Stimulated activated CD4-positive, alpha-beta T cell treated with anti-CD3 and anti-CD28 coated beads, Interleukin-15, amount 100 ng/mL, for 24 hours (primary cell): ENCODE results near the gene SIMC1.
A peak's percentile ranks its signal among the peaks of the same experiment; 100 is the strongest.

Experiments used
- DNase-seq: peaks from one replicate; pipeline ENCODE4 v3.0.0-alpha.2; 2020

Gene SIMC1

DNA sequence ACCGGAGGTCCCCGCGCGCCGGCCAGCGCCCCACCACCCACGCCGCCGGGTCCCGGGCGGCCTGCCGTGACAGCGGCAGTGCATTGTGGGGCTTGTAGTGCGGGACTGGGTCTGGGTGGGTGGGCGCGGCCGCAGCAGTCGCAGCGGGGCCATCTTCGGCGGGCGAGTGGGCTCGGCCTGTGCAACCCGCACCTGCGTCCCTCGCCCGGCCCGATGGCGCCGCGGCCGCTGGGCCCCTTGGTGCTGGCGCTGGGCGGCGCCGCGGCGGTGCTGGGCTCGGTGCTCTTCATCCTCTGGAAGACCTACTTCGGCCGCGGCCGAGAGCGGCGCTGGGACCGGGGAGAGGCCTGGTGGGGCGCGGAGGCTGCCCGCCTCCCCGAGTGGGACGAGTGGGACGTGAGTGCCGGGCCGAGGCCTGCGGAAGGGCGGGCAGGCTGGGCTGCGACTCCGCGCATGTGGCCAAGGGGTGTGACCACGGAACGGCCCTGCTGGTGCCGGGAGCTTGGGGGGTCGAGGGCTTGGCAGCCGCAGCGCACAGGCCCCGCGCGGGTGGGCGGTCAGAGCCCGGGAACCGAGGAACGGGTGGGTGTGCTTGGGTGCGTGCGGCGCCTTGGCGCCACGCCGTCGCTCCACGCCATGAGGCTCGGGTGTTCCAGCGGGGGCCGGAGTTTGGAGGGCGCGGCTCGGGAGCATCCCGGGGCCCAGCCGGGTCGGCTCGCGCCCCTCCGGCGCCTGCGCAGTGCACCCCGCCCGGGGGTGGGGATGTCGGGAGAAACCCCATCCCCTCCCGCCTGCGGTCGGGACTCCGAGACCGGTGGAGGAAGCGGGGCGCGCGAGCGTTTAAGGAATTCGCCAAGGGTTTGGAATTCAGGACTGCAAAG, 127.4 kb downstream of the SIMC1 start, which contains the start of gene ARL10:
Gene ARL10 (plus strand): TSS at position 137 of the 881 bp plus-strand sequence. CDS start 77 bp downstream, at position 214.
- peak; percentile 81 for DNase-seq

DNA sequence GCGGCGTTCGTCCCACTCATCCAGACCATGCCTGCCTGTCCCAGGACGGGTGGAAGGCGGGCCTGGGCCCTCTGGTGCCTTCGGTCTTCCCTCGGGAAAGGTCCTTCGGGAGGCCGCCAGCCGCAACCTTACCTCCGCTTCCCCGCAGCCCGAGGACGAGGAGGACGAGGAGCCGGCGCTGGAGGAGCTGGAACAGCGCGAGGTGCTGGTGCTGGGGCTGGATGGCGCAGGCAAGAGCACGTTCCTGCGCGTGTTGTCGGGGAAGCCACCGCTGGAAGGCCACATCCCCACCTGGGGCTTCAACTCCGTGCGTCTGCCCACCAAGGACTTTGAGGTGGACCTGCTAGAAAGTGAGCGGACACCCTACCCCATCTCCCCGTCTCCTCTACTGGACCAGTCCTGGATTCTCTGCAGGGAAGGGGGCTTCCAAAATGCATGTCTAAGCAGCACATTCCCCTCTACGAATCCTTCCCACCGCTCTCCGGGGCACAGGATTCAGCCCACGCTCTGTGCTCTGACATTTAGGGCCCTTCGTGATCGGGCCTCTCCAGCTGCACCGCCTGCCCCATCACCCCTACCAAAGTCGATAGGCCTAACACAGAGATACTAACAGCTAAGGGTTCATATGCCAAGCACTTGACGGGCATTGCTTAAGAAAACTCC, 128.1 kb downstream of the SIMC1 start:
- DNase-seq: no peak

DNA sequence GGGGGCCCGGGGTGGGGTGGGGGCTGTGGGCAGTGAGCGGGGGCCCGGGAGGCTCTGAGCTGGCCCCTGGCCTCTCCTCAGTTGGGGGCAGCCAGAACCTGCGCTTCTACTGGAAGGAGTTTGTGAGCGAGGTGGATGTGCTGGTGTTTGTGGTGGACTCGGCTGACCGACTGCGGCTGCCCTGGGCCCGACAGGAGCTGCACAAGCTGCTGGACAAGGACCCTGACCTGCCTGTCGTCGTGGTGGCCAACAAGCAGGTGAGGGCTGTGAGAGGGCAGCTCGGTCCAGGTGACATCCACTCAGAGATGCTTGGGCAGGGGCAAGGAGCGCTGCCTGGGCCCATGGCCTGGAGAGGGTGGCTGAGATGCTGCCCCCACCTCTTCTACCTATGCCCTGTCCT, 130.5 kb downstream of the SIMC1 start:
- DNase-seq: no peak

DNA sequence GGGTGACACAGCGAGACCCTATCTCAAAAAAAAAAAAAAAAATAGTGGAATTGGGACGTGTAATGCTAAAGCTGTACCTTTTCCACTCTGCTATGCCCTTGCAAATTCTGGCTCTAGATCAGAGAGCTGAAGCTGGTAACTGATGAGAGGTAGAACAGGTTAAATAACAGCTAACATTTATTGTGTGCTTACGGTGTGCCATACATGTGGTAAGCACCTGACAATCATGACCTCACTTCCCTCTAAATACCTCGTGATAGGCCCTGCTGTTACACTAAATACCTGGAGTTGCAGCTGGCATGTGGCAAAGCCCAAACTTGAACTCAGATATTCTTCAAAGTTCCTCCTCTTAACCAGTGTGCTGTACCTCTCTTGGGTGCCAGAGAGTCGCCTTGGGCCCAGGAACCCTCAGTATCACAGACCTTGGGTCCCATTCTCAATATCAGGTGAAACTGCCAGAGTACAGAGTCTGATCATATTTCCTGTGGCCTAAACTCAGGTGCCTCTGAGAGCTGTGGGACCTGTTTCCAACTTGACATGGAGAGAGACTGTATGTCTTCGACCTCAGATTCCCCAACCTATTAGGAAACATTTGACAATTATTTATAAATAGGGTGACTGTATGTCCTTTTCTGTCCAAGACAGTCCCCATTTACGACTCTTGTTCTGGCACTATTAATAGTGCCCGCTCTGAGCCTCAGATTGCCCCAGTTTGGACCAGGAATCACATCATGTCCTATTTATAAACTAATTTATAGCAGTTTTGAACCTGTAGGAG, 131.9 kb downstream of the SIMC1 start:
- DNase-seq: no peak

DNA sequence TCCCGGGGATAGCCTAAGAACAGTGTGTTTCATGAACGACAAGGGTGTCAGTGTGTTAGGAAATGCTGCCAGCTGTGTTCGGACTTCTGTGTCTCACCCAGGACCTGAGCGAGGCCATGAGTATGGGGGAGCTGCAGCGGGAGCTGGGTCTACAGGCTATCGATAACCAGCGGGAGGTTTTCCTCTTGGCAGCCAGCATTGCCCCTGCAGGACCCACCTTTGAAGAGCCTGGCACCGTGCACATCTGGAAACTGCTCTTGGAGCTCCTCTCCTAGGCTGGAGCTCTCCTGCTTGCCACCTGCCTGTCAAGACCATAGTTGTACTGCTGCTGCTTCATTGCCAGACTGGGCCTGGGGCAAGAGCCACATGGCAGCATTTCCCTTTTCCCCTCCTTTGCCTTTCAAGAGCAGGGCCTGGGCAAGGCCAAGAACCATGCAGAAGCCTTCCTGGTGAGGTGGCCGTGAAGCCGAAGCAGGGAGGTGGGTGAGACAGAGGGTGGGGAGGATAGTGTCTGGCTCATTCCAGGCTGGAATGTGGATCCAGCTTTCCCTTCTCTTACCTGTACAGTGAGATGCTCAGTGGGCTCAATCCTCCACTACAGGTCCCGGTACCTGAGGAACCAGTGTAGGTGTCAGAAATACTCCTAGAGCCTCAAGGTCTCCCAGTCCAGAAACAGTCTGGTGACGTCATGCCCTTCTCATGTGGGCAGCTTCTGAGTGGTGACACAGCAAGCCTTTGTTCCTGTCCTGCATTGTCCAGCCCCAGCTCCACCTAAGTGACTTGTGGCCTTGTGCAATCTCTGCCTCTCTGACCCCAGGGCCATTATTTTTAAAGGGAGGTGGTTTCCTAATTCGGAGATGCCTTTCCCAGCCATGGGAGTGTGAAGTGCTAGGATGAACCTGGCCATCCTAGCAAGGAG, 133.7 kb downstream of the SIMC1 start:
- DNase-seq: no peak

DNA sequence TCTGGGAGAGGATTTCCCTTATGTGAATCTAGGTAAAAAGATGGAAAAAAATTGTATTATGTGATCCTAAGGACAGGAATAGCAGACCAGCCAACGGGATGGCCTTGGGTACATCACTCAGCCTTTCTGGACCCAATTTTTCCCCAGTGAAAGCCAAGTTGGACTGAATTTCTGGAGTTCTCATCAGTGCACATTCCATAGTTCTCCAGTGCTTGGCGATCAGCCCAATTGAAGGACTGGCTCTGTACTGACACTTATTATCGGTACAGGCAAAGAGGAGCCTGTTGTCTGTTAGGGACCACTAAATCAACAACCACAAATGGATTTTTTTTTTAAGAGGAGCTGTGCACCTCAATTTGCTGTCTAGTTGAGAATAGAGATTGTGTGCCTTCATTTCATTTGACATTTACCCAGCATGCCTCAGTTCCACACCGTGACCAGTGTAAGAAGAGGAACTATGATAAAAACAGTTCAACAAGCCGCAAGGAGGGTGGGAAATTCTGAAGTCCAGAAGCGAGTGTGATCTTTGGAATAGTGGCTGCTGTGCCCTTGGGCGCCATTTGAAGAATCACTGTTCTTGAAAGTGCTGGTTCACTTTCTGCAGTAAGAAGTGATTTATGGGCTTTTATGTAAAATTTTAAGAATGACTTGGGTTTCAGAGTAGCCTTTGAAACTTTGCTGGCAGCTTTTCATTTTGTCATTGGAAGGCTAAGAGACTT, 135.0 kb downstream of the SIMC1 start:
- no peak for DNase-seq

DNA sequence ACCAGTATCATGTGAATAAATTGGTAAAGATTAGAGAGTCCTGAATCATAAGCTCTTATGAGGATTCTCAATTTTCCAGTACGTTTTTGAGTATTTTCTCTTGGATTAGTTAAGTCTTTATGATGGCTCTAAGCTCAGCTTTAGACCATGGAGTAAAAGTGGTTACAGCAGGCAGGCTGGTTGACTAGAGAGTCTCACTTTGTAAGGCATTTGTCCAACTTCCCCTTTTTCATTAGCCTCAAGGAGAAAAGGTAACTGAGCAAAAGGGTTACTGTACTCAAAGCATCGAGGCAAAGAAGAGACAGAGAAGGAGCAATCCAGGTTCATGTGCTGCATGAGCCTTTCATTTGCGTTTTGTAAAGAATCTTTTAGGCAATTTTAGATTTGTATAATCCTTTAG, 141.7 kb downstream of the SIMC1 start:
- DNase-seq: no peak

DNA sequence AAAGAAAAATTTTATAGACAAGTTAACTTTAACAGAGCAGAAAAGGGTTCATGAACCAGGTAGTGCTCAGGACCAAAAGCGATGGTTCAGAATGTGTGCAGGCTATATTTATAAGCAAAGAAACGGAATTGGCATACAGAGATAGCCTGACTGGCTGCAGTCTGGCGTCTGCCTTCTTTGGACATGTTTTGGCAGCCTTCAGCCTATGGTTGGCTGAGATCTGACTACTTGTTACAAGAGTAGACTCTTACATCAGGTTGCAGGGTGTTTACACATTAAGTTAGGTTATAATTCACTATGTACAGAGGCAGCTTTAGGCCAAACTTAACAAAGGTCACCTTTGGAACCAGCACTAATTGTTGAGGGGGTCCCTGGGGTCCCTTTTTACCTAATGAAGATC, 143.2 kb downstream of the SIMC1 start:
- no peak for DNase-seq

DNA sequence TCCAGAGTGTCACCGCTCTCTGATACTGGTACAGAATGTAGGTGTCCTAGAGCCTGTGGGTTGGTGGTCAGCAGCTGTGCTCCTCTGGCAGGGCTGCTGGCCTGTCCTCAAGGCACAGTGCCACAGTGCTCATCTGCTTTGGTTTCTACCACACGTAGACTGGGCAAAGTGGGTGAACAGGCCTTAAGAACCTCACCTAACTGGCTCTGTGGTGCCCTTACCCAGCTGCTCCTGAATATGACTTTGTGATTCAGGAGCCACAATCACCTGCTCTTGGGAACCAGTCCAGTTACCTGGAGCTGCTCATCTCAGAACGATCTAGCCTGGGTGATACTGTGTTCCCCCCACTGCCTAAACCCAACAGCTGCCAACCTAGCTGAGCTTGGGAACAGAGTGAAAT, 143.8 kb downstream of the SIMC1 start:
- DNase-seq: no peak

DNA sequence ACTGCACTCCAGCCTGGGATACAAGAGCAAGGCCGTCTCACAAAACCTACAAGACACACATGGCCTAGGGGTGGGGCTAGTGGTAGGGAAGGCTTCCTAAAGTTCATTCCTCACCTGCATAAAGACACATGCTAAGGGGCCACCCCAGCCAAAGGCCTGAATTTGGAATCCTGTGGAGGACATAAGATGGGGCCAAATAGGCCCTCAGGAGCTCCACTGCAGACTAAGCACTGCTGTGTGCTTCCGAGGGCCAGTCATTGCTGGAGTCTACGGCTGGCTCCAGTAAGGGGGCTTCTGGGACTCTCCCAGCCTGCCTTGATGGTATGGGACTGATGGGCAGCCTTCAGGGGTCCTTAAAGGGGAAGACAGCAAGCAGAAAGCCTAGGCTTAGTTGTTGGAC, 144.5 kb downstream of the SIMC1 start:
- no peak for DNase-seq

DNA sequence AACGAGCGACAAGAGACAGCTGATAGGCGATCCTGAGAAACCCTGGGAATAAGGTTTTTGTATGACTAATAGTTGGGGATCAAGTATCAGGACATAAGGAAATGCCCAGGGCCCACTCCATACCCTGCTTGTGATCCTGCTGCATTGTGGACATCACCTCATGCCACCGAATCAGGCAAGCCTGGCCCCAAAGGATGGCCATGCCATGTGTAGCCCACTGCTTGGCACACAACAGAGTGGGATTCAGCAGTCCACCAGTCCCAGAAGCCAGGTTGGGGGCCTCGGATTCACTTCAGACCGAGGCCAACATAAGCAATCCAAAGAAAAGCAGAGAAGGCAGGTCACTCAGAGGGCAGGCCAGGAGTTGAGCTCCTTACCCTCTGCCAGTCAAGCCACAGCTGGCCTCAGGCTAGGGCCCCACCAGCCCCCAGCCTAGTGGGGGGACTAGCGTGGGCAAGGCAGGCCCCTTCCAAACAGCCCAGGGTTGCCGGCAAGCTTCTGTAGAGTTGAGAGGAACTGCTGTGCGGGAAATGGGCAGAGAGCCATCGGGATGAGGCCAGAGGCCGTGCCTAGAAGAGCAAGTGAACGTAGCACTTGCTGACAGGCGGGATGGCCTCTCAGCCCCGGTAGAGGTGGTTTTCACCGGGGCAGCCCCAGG, 145.2 kb downstream of the SIMC1 start:
- no peak for DNase-seq

DNA sequence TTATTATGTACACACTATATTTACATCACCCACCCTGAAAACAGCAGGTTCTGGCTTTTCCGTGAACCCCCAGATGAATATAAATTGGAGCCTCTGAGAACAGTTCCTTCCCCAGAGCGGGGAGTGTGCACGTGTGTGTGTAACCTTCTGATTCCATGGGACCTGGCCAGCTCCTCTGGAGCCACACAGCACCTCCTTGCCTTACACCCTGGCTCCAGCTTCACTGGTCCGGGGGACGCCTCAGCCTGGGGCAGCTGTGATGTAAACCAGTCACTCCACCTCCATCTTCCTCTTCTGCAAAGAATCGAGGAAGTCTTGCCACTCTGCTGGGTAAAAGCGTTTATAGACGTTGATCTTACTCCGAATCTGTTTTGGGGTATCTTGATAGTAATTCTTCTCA, 145.7 kb downstream of the SIMC1 start:
- DNase-seq: no peak

DNA sequence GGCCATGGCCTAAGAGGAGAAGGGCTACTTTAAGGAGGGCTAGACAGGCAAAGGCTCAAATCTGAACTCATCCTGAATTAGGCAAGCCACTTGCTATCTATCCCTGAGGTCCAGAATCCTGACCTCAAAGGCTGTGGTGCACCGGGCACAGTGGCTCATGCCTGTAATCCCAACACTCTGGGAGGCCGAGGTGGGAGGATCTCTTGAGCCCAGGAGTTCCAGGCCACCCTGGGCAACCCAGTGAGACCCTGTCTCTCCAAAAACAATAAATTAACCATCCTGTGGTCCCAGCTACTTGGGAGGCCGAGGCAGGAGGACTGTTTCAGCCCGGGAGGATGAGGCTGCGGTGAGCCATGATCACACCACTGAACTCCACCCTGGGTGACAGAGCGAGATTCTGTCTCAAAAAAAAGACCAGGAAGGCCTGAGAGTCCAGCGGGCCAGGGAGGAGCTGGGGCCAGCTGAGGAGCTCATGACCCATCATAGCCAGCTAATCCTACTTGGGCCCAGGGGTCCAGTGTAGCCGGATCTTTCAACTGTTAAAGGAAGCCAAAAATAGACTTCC, 146.2 kb downstream of the SIMC1 start:
- no peak for DNase-seq

DNA sequence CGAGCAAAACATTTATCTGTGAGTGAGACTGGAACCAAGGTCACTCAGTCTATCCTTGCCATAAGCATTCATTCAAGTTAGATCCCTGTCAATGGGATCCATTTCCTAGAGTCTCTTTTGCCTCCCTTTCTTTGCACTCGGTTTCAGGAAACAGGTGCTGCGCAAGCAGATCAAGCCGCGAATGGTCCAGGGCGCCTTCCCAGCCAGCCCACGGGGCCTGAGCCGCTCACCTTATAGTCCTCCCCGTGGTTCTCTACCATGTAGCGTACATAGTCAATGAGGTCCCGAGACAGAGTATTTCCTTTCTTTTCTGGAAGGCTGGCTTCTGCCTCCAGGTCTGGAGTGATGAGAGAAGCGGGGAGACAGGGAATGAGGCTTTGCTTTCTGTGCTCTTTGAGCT, 146.8 kb downstream of the SIMC1 start:
- no peak for DNase-seq

DNA sequence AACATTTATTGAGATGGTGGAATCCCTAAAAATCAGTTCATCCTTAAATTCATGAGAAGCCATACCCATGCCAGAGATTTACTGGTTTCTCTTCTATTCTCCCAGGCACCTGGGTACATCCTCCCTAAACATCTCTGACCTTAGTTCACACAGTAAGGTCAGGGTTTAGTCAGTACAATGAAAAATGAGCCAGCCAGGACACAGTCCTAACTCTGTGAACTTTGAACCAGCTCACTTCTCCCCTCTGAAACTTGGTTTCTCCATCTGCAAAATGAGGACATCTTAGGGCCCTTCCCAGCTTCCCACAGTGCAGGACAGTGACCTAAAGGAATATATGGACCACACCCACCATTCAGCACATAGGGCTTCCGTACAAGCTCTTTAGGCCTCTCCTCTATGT, 148.3 kb downstream of the SIMC1 start:
- no peak for DNase-seq

DNA sequence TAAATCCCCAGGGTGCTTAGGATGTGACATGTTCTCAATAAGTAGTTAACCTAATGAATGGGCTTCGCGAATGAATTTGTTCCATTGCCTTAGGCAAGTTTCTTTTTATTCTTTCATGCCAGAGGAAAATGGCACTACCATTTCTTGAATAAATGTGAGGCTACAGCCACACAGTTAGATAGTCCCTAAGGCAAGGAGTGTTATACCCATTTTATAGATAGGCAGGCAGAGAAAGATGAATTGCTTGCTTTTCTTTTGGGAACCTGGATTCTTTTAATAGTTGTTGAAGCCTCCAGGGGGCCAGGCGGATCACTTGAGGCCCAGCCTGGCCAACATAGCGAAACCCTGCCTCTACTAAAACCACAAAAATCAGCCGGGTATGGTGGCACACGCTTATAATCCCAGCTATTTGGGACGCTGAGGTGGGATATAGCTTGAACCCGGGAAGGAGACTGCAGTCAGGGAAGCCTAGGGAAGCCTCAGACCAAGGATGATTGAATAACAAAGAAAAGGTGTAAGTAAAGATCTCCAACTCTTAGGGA, 149.2 kb downstream of the SIMC1 start:
- DNase-seq: no peak

DNA sequence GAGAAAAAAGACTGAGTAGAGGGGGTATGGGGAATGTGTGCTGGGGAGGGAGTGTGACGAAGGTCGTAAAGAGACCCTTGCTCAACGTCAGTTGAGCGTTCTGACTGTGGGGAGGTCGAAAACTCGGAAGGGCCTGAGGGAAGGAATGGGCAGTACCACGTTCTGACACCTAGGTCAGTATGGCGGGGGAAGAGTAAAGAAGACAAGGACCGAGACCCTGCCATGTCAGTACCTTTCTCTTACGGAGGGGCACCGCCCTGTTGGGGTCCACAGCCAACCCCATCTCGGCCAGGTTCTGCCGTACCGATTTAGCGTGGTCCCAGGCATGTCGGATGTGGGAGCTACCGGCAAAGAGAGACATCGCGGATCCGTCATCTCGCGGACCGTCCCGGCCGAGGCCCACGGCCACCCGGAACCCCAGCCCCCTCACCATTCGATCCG, 149.8 kb downstream of the SIMC1 start:
- no peak for DNase-seq

DNA sequence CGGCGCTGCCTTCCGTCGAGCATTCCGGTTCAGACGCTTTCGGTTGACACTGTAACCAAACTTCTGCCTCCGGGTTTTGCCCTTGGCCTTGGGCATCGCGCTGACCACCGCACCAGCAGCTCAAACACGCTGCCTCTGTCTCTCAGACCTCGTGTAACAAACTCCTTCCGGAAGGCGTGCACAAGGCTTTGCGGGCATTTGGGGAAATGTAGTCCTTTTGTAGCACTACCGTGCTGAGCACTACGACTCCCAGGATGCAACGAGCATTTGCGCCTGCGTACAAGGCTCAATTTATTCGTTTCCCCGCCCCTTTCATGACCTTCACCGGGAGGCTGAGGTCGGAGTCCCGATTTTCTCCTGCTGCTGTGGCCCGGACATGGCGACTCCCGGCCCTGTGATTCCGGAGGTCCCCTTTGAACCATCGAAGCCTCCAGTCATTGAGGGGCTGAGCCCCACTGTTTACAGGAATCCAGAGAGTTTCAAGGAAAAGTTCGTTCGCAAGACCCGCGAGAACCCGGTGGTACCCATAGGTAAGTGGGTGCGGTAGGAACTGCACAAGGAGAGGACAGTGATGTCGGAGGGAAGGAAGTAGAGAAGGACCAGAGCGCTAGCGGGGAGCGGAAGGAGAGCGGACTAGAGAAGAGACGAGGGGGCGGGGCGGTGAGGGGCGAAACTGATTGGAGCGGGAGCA, 150.4 kb downstream of the SIMC1 start, which contains the start of the genes HIGD2A and NOP16:
Gene HIGD2A (plus strand): TSS at position 308 of the 691 bp plus-strand sequence. CDS start 69 bp downstream, at position 377.
Gene NOP16 (minus strand): TSS at position 155 of the 691 bp plus-strand sequence. CDS start 59 bp downstream, at position 96.
- peak; percentile 100 for DNase-seq
